ENCODE data around the gene RALA. TPM values are rescaled to one million over a fixed set of nuclear protein-coding genes. Genes with fewer than 3 reads are reported as not detected.

Gene RALA
- total RNA-seq, 6 experiments from 2014 or later: 7.5 to 13.8 (median 12.4) TPM

- no peaks in the 10 kb centered on the region for H3K36me3 ChIP-seq
- ATAC-seq: no peak
- no peak for DNase-seq
- H3K4me1 ChIP-seq: no peaks in the 10 kb centered on the region
- TF ChIP-seq CTCF (IDR thresholded peaks at IDR 0.05) (no peak), POLR2A (IDR thresholded peaks at IDR 0.05) (no peak)
- H3K27ac ChIP-seq: no peak overlapping the region
- H3K4me3 ChIP-seq: no peak overlapping the region
- intact Hi-C loops (cut with DNase I): no loop called here
- no peaks in the 10 kb centered on the region for H3K9me3 ChIP-seq
- 57% methylated on average over 1 of the region's 2 CpGs for WGBS (ENCODE audit: insufficient coverage, low coverage, low lambda C conversion rate, missing lambda C conversion rate)
- H3K27me3 ChIP-seq: no peaks in the 10 kb centered on the region
Observed at GRCh38 chr7:39614299-39614698, 9.1 kb upstream of the RALA start.

- no peak for TF ChIP-seq POLR2A (IDR thresholded peaks at IDR 0.05)
- no peak for TF ChIP-seq CTCF (IDR thresholded peaks at IDR 0.05)
- no peaks in the 10 kb centered on the region for H3K36me3 ChIP-seq
- WGBS (ENCODE audit: insufficient coverage, low coverage, low lambda C conversion rate, missing lambda C conversion rate): 77% methylated on average over 1 of the region's 1 CpG
- H3K27ac ChIP-seq: no peak overlapping the region
- ATAC-seq: no peak
- no peaks in the 10 kb centered on the region for H3K27me3 ChIP-seq
- no peaks in the 10 kb centered on the region for H3K4me1 ChIP-seq
- no peak overlapping the region for H3K4me3 ChIP-seq
- DNase-seq: no peak
- H3K9me3 ChIP-seq: no peaks in the 10 kb centered on the region
- intact Hi-C loops (cut with DNase I): no loop called here
Observed at GRCh38 chr7:39615350-39615975, 7.9 kb upstream of the RALA start.

DNA sequence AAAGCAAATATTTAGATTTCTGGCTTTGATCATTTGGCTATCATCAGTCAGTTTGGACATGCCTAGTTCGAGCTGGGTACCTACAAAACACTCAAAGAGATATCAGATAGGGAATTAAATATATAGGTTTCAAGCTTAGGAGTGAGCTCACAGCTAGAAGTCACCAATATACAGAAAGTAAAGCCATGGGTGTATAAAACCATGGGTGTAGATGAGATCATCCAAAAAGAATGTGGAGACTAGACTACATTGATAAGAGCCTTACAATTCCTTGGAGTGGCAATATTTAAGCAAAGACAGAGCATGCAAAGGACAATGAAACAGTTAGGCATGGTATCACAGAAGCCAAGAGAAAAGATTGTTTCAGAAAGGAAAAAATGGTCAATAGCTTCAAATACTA lies 7.2 kb upstream of the RALA start:
- H3K4me1 ChIP-seq: no peaks in the 10 kb centered on the region
- no peak overlapping the region for H3K4me3 ChIP-seq
- no peak overlapping the region for H3K27ac ChIP-seq
- no peaks in the 10 kb centered on the region for H3K27me3 ChIP-seq
- H3K36me3 ChIP-seq: no peaks in the 10 kb centered on the region
- 27% methylated on average over 1 of the region's 1 CpG for WGBS (ENCODE audit: insufficient coverage, low coverage, low lambda C conversion rate, missing lambda C conversion rate)
- DNase-seq: no peak
- peak in 1 of 4 donors; percentile 41 for ATAC-seq
- TF ChIP-seq POLR2A (IDR thresholded peaks at IDR 0.05) (no peak), CTCF (IDR thresholded peaks at IDR 0.05) (no peak)
- H3K9me3 ChIP-seq: no peaks in the 10 kb centered on the region
- intact Hi-C loops (cut with DNase I): no loop called here

- Histone ChIP-seq H3K27me3 (no peaks in the 10 kb centered on the region), H3K4me3 (no peak overlapping the region), H3K9me3 (no peaks in the 10 kb centered on the region), H3K36me3 (no peaks in the 10 kb centered on the region), H3K4me1 (no peaks in the 10 kb centered on the region), H3K27ac (no peak overlapping the region)
- ATAC-seq: no peak
- no peak for TF ChIP-seq CTCF (IDR thresholded peaks at IDR 0.05)
- TF ChIP-seq POLR2A (IDR thresholded peaks at IDR 0.05): no peak
- intact Hi-C loops (cut with DNase I): no loop called here
- no peak for DNase-seq
Observed at GRCh38 chr7:39617005-39617404, 6.4 kb upstream of the RALA start.

- Histone ChIP-seq H3K4me1 (no peaks in the 10 kb centered on the region), H3K4me3 (no peak overlapping the region), H3K9me3 (no peaks in the 10 kb centered on the region), H3K36me3 (no peaks in the 10 kb centered on the region), H3K27ac (no peak overlapping the region), H3K27me3 (no peaks in the 10 kb centered on the region)
- no peak for TF ChIP-seq POLR2A (IDR thresholded peaks at IDR 0.05)
- no peak for TF ChIP-seq CTCF (IDR thresholded peaks at IDR 0.05)
- 91% methylated on average over 4 of the region's 4 CpGs for WGBS (ENCODE audit: insufficient coverage, low coverage, low lambda C conversion rate, missing lambda C conversion rate)
- DNase-seq (no peak), ATAC-seq (no peak)
- intact Hi-C loops (cut with DNase I): no loop called here
Observed at GRCh38 chr7:39618868-39619267, 4.5 kb upstream of the RALA start.
